A375 (cell line): ENCODE measurements around the gene RNF38. TPM values are rescaled to one million over a fixed set of nuclear protein-coding genes. Genes with fewer than 3 reads are reported as not detected.

Experiments used
- total RNA-seq: library from RNA; depleted of rRNA; stranded (reverse); fragments of >200 nt; shearing (Covaris generic); gene quantifications from 2 replicates; pipeline ENCODE4 v1.2.3, GENCODE V29; 2014; rRNA removed

Gene RNF38
- 4.1 and 5.7 TPM in 2 replicates for total RNA-seq

DNA sequence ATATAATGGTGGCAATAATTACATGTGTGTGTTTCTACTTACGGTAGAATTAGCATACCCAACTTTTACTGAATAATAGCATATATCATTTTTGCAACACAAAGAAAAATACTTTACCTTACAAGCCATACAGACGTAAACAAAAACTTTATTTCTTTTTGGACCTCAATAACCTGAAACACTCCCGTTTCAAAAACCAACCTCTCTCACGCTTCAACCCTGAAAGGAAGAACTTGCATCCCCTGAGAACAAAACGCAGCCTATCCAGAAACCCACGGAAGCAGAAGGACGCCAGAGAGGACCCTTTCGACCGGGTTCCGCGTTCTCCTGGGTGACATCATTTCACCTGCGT lies at the start of gene RNF38:
TSS of gene RNF38 (minus strand) at position 290 of the 352 bp plus-strand sequence. CDS start at position 129, 161 bp downstream.

Other genes starting within 250 kb of the RNF38 start
- gene CCIN, start 230.9 kb downstream of the RNF38 start, total RNA-seq = not detected in 2 replicates
- gene CLTA, start 209.3 kb downstream of the RNF38 start, total RNA-seq = 447 and 450 TPM in 2 replicates
- 46.4 and 50.4 TPM in 2 replicates for gene GNE, start 141.8 kb downstream of the RNF38 start, total RNA-seq
- 44.6 and 46.8 TPM in 2 replicates for gene MELK, start 172.6 kb upstream of the RNF38 start, total RNA-seq